Activated naive CD8-positive, alpha-beta T cell treated with anti-CD3 and anti-CD28 coated beads for 36 hours (primary cell): Measurements from ENCODE around the gene BPIFB2. TPM values are rescaled to one million over a fixed set of nuclear protein-coding genes. Genes with fewer than 3 reads are reported as not detected.
A peak's percentile ranks its signal among the peaks of the same experiment; 100 is the strongest.
"Not testable (repeated sequence)": the region's sequence is repeated elsewhere in the genome, so short reads cannot be mapped to it uniquely, and the experiment has no call there.

Source experiments
- DNase-seq: peaks from one replicate; pipeline ENCODE4 v3.0.0; 2021
- H3K27ac Mint-ChIP-seq: one replicate; pipeline ENCODE4 v1.8.0; 2022; ENCODE audit warnings: mild to moderate bottlenecking, moderate library complexity, mixed read lengths
- H3K27me3 Mint-ChIP-seq: one replicate; pipeline ENCODE4 v1.8.0; 2022; ENCODE audit warnings: mild to moderate bottlenecking, mixed read lengths
- H3K36me3 Mint-ChIP-seq: one replicate; pipeline ENCODE4 v1.8.0; 2021; ENCODE audit warnings: mild to moderate bottlenecking, mixed read lengths
- H3K4me1 Mint-ChIP-seq: one replicate; pipeline ENCODE4 v1.8.0; 2021; ENCODE audit warnings: mixed read lengths
- H3K4me3 Mint-ChIP-seq: one replicate; pipeline ENCODE4 v1.8.0; 2022; ENCODE audit warnings: mild to moderate bottlenecking, moderate library complexity, mixed read lengths
- H3K9me3 Mint-ChIP-seq: one replicate; pipeline ENCODE4 v1.8.0; 2022; ENCODE audit warnings: mixed read lengths
- total RNA-seq, 2 experiments: library from RNA; stranded (reverse); gene quantifications; one replicate each; pipeline ENCODE4 v1.2.3, GENCODE V29; 2021

The BPIFB2 gene, protein sequence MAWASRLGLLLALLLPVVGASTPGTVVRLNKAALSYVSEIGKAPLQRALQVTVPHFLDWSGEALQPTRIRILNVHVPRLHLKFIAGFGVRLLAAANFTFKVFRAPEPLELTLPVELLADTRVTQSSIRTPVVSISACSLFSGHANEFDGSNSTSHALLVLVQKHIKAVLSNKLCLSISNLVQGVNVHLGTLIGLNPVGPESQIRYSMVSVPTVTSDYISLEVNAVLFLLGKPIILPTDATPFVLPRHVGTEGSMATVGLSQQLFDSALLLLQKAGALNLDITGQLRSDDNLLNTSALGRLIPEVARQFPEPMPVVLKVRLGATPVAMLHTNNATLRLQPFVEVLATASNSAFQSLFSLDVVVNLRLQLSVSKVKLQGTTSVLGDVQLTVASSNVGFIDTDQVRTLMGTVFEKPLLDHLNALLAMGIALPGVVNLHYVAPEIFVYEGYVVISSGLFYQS
- not detected for total RNA-seq

DNA sequence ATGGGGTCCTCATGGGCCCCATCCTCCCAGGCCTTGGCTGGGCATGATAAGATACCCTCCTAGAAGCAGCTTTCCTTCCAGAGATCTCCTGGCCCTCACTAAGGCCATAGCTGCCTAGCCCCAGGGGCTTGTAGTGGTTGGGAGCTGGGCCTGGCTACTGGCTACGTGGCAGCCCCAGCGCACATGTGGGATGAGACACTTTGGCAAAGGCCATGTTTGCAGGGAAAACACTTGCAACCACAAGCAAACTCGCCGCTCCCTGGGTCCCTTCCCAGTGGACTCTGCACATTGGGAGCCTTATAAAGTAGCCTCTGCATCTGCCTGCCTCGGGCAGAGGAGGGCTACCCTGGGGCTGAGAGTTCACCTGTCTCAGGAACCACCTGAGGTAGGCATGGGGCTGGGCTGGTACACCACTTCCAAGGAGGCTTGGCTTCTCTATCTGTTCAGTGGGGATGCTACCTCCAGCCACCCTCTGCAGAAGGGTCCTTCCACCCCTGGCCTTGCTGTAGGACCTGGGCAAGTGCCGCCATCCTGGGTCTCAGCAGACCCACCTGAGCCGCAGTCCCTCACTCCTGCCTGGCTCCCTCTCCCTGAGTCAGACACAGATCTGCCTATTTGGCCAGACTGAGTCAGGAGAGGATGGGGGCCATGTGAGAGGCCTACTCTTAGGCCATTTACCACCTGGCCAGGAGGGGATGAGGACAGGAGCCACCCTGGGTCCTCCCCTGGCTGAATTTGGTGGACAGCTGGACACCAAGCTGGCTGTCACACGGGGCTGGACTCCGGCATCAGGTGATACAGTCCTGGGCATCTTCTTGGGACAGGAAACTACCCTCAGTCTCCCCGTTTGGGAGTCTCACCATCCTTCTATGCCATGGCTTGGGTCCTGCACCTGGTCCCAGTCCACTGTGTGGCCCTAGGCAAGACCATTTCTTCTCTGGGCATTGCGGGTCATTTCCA, at the start of gene BPIFB2:
Gene BPIFB2, plus strand, starts transcription at position 329 of the 960 bp plus-strand sequence. CDS start 871 bp downstream, outside the sequence.
- H3K27me3 Mint-ChIP-seq = no peaks in the 10 kb centered on the region
- peaks cover 3% of the 10 kb centered on the region for H3K9me3 Mint-ChIP-seq
- DNase-seq = no peak
- no peak within 1 kb of the TSS for H3K27ac Mint-ChIP-seq
- H3K4me1 Mint-ChIP-seq = peaks cover 2% of the 10 kb centered on the region
- H3K4me3 Mint-ChIP-seq = no peak within 1 kb of the TSS
- peaks cover 2% of the 10 kb centered on the region for H3K36me3 Mint-ChIP-seq

DNA sequence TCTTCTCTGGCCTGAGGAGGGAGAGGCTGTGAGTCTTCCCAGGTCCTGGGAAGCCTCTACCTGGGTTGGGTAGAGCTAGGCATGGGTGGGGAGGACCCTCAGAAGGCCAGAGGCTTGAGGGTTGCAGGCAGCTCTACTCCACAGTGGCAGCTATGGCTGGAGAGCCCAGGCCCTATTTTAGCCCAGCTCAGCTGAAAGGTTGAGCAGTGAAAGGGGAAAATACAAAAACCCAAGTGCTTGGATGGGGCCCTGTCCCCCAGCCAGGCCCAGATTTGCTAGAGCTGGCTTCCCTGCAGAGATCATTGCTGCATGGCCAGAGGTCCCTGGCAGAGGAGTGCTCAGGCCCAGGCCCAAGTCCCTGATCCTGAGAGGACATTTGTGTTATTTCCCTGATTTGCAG, 48.9 kb upstream of the BPIFB2 start:
- Mint-ChIP-seq H3K36me3 (peaks cover 7% of the 10 kb centered on the region), H3K4me3 (no peak overlapping the region), H3K4me1 (peaks cover 13% of the 10 kb centered on the region), H3K27ac (no peak overlapping the region), H3K9me3 (peaks cover 17% of the 10 kb centered on the region), H3K27me3 (no peaks in the 10 kb centered on the region)
- no peak for DNase-seq

GRCh38 chr20:32959351-32960221, 47.9 kb upstream of the BPIFB2 start:
- Mint-ChIP-seq H3K4me3 (no peak overlapping the region), H3K27ac (no peak overlapping the region), H3K9me3 (peaks cover 13% of the 10 kb centered on the region), H3K27me3 (no peaks in the 10 kb centered on the region), H3K36me3 (peaks cover 7% of the 10 kb centered on the region), H3K4me1 (peaks cover 20% of the 10 kb centered on the region)
- no peak for DNase-seq

- DNase-seq = no peak
- Mint-ChIP-seq H3K27ac (no peak overlapping the region), H3K9me3 (peaks cover 12% of the 10 kb centered on the region), H3K4me1 (peaks cover 23% of the 10 kb centered on the region), H3K4me3 (no peak overlapping the region), H3K36me3 (peaks cover 7% of the 10 kb centered on the region), H3K27me3 (no peaks in the 10 kb centered on the region)
Observed at GRCh38 chr20:32960222-32960518, 47.3 kb upstream of the BPIFB2 start.

DNA sequence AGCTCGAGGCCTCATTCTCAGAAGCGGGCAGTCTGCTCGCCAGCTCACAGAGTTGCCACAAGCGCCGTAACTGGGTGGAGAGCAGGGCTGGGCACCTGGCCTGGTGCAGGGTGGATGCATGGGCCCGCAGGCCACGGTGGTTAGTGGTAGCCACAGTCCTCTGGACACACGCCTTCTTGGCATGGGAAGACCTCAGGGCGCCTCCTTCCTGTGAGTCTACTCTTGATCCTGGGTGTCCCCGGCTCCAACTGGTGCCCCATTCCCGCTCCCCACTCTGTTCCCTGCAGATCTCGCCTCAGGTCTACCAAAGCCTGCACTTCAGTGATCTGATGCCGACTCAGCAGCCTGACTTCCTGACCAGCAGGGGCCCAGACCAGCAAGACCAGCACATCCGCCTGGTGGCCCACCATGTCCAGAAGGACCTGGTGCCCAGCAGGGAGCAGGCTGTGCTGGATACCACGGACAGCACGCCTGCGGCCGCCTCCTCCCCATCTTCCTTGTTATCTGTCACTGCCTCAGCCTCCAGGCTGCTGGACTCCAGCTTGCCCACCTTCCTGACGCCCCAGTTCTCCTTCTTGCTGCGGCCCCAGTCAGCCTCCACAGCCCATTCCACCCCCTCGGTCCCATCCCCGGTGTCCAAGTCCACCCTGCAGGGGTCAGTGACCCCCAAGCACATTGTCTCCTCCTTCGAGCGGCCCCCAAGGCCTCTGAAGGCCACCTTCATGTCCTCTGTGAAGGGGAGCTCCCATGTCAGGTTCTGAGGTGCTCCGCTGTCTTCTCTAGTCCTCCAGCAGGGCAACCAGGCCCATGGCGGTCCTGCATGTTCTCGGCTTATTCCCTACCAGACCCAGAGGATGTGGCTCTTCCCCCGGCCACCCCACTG, 46.4 kb upstream of the BPIFB2 start:
- no peak for DNase-seq
- Mint-ChIP-seq H3K4me1 (peaks cover 30% of the 10 kb centered on the region), H3K27me3 (no peaks in the 10 kb centered on the region), H3K9me3 (peaks cover 9% of the 10 kb centered on the region), H3K36me3 (peaks cover 7% of the 10 kb centered on the region), H3K27ac (no peak overlapping the region), H3K4me3 (no peak overlapping the region)

DNA sequence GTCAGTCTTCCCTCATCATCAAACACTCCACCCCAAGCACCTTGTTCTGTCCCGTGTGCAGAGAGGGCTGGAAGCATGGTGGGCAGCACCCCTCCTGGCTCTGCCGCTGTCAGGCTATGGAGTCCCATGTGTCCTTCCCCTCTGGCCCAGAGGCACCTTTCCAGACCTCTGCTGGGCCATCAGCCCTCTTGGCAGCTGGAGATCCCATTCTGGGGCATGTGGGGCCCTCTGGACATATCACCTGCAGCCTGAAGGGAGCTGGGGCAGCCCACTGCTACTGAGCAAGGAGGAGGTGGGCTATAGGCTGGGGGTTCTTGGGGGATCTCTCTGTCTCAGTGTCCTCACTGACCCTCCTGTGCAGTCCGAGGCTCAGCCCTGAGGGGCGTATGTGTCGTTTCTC, 45.5 kb upstream of the BPIFB2 start:
- H3K4me1 Mint-ChIP-seq = peaks cover 39% of the 10 kb centered on the region
- H3K4me3 Mint-ChIP-seq = no peak overlapping the region
- DNase-seq = no peak
- H3K27ac Mint-ChIP-seq = no peak overlapping the region
- H3K27me3 Mint-ChIP-seq = no peaks in the 10 kb centered on the region
- peaks cover 5% of the 10 kb centered on the region for H3K9me3 Mint-ChIP-seq
- H3K36me3 Mint-ChIP-seq = peaks cover 4% of the 10 kb centered on the region

GRCh38 chr20:32962646-32963045, 44.9 kb upstream of the BPIFB2 start:
- DNase-seq, H3K9me3 Mint-ChIP-seq, H3K27ac Mint-ChIP-seq, H3K4me3 Mint-ChIP-seq, H3K27me3 Mint-ChIP-seq, H3K36me3 Mint-ChIP-seq: not testable (repeated sequence)
- H3K4me1 Mint-ChIP-seq = peaks cover 45% of the 10 kb centered on the region

DNA sequence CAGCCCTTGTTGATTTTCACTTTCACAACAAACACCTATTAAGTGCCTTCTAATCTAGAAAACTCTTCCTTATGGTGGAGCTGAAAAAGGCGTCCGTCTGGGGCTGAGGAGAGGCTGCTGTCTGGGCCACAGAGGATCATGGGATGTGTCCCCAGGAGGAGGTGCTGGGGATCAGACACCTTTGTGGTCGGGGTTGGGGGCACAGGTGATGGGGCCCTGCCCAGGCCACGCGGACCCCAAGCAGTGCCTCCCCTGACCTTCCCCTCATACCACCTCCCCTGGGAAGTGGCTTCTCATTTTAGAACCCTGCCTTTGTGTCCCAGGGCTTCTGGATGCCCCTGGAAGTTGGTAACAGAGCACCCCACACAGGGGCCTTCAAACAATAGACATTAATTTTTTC, 44.3 kb upstream of the BPIFB2 start:
- DNase-seq = no peak
- Mint-ChIP-seq H3K4me3 (no peak overlapping the region), H3K27me3 (no peaks in the 10 kb centered on the region), H3K36me3 (no peaks in the 10 kb centered on the region), H3K4me1 (peaks cover 50% of the 10 kb centered on the region), H3K27ac (no peak overlapping the region), H3K9me3 (no peaks in the 10 kb centered on the region)

DNA sequence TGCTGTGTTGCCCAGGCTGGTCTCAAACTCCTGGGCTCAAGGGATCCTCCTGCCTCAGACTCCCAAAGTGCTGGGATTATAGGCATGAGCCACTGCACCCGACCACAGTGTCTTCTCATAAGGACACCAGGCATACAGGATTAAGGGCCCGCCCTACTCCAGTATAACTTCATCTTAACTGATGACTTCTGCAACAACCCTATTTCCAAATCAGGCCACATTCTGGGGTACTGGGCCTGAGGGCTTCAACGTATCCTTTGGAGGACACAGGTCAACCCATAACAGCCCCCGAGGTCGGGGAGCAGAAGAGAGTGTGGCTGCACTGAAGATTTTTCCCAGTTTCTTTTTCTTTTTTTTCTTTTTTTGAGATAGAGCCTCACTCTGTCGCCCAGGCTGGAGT, 42.9 kb upstream of the BPIFB2 start:
- no peaks in the 10 kb centered on the region for H3K9me3 Mint-ChIP-seq
- peaks cover 64% of the 10 kb centered on the region for H3K4me1 Mint-ChIP-seq
- no peak overlapping the region for H3K4me3 Mint-ChIP-seq
- H3K27ac Mint-ChIP-seq = no peak overlapping the region
- peaks cover 4% of the 10 kb centered on the region for H3K36me3 Mint-ChIP-seq
- no peaks in the 10 kb centered on the region for H3K27me3 Mint-ChIP-seq
- no peak for DNase-seq

- H3K4me1 Mint-ChIP-seq = peaks cover 70% of the 10 kb centered on the region
- H3K9me3 Mint-ChIP-seq = no peaks in the 10 kb centered on the region
- H3K27ac Mint-ChIP-seq = no peak overlapping the region
- no peak for DNase-seq
- peaks cover 4% of the 10 kb centered on the region for H3K36me3 Mint-ChIP-seq
- no peaks in the 10 kb centered on the region for H3K27me3 Mint-ChIP-seq
- no peak overlapping the region for H3K4me3 Mint-ChIP-seq
Observed at GRCh38 chr20:32965115-32965514, 42.4 kb upstream of the BPIFB2 start.

- H3K9me3 Mint-ChIP-seq = no peaks in the 10 kb centered on the region
- peaks cover 75% of the 10 kb centered on the region for H3K4me1 Mint-ChIP-seq
- no peak overlapping the region for H3K27ac Mint-ChIP-seq
- no peak overlapping the region for H3K4me3 Mint-ChIP-seq
- DNase-seq = no peak
- peaks cover 4% of the 10 kb centered on the region for H3K36me3 Mint-ChIP-seq
- H3K27me3 Mint-ChIP-seq = no peaks in the 10 kb centered on the region
Observed at GRCh38 chr20:32965581-32966373, 41.7 kb upstream of the BPIFB2 start.

GRCh38 chr20:32966382-32966781, 41.1 kb upstream of the BPIFB2 start:
- H3K27me3 Mint-ChIP-seq = no peaks in the 10 kb centered on the region
- H3K9me3 Mint-ChIP-seq = no peaks in the 10 kb centered on the region
- no peak overlapping the region for H3K4me3 Mint-ChIP-seq
- peaks cover 76% of the 10 kb centered on the region for H3K4me1 Mint-ChIP-seq
- H3K36me3 Mint-ChIP-seq = peaks cover 4% of the 10 kb centered on the region
- peak overlapping the region; percentile 49 for H3K27ac Mint-ChIP-seq
- DNase-seq = no peak
